ENCODE data around the gene RPS27L. TPM values are rescaled to one million over a fixed set of nuclear protein-coding genes. Genes with fewer than 3 reads are reported as not detected.

The RPS27L gene
- total RNA-seq, 1 experiment from 2014 or later = 77.0 TPM

DNA sequence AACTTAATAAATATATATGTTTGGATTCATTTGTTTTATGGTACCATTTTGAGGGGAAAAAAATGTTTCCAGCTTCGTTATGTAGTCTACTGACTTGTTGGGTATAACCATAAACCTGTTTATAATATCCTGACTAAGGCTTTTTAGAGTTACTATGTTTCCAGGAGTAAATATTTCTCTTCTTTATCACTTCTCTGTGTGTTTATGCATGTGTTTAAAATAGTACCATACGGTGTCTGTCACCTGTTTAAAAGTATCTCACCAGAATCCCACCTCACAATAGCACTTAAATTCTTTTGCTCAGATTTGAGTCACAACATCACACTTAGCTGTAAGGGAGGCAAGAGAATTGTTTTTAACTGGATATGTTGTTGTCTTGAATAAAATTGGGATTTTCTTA is 20.5 kb downstream of the RPS27L start:
- no peaks in the 10 kb centered on the region for H3K27me3 ChIP-seq (ENCODE audit: insufficient read depth, low read depth)
- peaks cover 29% of the 10 kb centered on the region for H3K4me1 ChIP-seq (replicated peaks; ENCODE audit: insufficient read depth)
- no peak overlapping the region for H2AFZ ChIP-seq
- no peaks in the 10 kb centered on the region for H3K9me3 ChIP-seq (ENCODE audit: insufficient read depth, low read depth)
- TF ChIP-seq, protein P1, sequence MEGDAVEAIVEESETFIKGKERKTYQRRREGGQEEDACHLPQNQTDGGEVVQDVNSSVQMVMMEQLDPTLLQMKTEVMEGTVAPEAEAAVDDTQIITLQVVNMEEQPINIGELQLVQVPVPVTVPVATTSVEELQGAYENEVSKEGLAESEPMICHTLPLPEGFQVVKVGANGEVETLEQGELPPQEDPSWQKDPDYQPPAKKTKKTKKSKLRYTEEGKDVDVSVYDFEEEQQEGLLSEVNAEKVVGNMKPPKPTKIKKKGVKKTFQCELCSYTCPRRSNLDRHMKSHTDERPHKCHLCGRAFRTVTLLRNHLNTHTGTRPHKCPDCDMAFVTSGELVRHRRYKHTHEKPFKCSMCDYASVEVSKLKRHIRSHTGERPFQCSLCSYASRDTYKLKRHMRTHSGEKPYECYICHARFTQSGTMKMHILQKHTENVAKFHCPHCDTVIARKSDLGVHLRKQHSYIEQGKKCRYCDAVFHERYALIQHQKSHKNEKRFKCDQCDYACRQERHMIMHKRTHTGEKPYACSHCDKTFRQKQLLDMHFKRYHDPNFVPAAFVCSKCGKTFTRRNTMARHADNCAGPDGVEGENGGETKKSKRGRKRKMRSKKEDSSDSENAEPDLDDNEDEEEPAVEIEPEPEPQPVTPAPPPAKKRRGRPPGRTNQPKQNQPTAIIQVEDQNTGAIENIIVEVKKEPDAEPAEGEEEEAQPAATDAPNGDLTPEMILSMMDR (conservative IDR thresholded peaks at IDR 0.05) = no peak
- TF ChIP-seq EZH2 (IDR thresholded peaks at IDR 0.05; ENCODE audit: low read depth) = no peak
- H3F3A ChIP-seq (ENCODE audit: insufficient read depth, low read depth) = no peaks in the 10 kb centered on the region; the same call in 1 of the 2 replicates
- intact Hi-C loops (cut with micrococcal nuclease; ENCODE audit: unreplicated experiment) = no loop called here
- no peak overlapping the region for H3K4me2 ChIP-seq
- H3K79me2 ChIP-seq (ENCODE audit: low read depth) = no peaks in the 10 kb centered on the region
- no peaks in the 10 kb centered on the region for H3K9me2 ChIP-seq (ENCODE audit: insufficient read depth)
- no peak overlapping the region for H3K4me3 ChIP-seq
- no peaks in the 10 kb centered on the region for H4K20me1 ChIP-seq (ENCODE audit: insufficient read depth)
- no peak overlapping the region for H3K27ac ChIP-seq
- H3K36me3 ChIP-seq (ENCODE audit: low read depth) = no peaks in the 10 kb centered on the region
- no TSS peak for BruUV-seq (replicated peaks)
- ChIA-PET CTCF (no interaction called here), POLR2A (ENCODE audit: unreplicated experiment) (no interaction called here)
- no peak for DNase-seq

DNA sequence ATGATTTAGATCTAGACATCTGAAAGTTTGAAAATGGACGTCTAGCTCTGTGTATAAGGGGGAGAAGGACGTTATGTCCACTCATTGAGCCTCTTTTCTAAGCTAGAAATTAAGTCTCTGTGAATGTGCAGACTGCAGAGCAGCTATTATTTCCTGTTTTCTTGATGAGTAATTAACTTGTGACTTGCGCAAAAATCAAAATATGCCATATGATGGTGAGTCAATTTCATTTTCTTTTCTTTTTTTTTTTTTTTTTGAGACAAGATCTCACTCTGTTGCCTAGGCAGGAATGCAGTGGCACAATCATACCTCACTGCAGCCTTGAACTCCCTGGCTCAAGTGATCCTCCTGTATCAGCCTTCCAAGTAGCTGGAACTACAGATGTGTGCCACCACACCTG is 21.5 kb downstream of the RPS27L start:
- Histone ChIP-seq H3K27me3 (ENCODE audit: insufficient read depth, low read depth) (no peaks in the 10 kb centered on the region), H3K4me1 (replicated peaks; ENCODE audit: insufficient read depth) (peaks cover 29% of the 10 kb centered on the region), H3K9me3 (ENCODE audit: insufficient read depth, low read depth) (no peaks in the 10 kb centered on the region), H3K4me3 (no peak overlapping the region), H4K20me1 (ENCODE audit: insufficient read depth) (no peaks in the 10 kb centered on the region), H3K79me2 (ENCODE audit: low read depth) (no peaks in the 10 kb centered on the region), H2AFZ (no peak overlapping the region), H3K36me3 (ENCODE audit: low read depth) (no peaks in the 10 kb centered on the region), H3K4me2 (peak overlapping the region; percentile 58; the same call in 1 of the 2 replicates), H3F3A (ENCODE audit: insufficient read depth, low read depth) (no peaks in the 10 kb centered on the region; the same call in 1 of the 2 replicates), H3K27ac (peak overlapping the region; percentile 71), H3K9me2 (ENCODE audit: insufficient read depth) (no peaks in the 10 kb centered on the region)
- ChIA-PET POLR2A (ENCODE audit: unreplicated experiment) (interaction anchor here (0.6 to 0.7 kb wide), 5 partner anchors 15 to 547 kb away, joined by 3 to 35 read pairs (median 5); no protein-coding TSS in a partner anchor), CTCF (interaction anchor here (0.7 kb wide), 1 partner anchor 16 kb away, joined by 4 read pairs; no protein-coding TSS in a partner anchor)
- TF ChIP-seq, protein P1 (conservative IDR thresholded peaks at IDR 0.05) = no peak
- TF ChIP-seq EZH2 (IDR thresholded peaks at IDR 0.05; ENCODE audit: low read depth) = no peak
- intact Hi-C loops (cut with micrococcal nuclease; ENCODE audit: unreplicated experiment) = no loop called here
- peak; percentile 29 to 71 for DNase-seq
- no TSS peak for BruUV-seq (replicated peaks)

DNA sequence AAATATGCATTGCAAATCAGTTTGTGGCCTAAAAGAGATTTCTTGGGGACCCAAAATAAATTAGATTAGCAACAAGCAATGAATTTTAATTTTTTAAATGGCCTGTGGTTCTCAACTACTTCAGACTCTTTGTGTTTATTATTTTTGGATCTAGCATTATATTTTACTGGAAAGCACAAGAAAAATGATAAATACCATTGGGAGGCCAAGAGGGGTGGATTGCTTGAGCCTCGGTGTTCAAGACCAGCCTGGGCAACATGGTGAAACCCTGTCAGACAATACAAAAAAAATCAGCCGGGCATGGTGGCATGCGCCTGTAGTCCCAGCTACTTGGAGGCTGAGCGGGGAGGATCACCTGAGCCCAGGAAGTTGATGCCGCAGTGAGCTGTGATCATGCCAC is 22.0 kb downstream of the RPS27L start:
- no TSS peak for BruUV-seq (replicated peaks)
- TF ChIP-seq EZH2 (IDR thresholded peaks at IDR 0.05; ENCODE audit: low read depth) = no peak
- TF ChIP-seq, protein P1 (conservative IDR thresholded peaks at IDR 0.05) = no peak
- no peaks in the 10 kb centered on the region for H3K79me2 ChIP-seq (ENCODE audit: low read depth)
- no peaks in the 10 kb centered on the region; the same call in 1 of the 2 replicates for H3F3A ChIP-seq (ENCODE audit: insufficient read depth, low read depth)
- H3K9me2 ChIP-seq (ENCODE audit: insufficient read depth) = no peaks in the 10 kb centered on the region
- H4K20me1 ChIP-seq (ENCODE audit: insufficient read depth) = no peaks in the 10 kb centered on the region
- H3K27ac ChIP-seq = peak overlapping the region; percentile 71
- DNase-seq = no peak
- no peaks in the 10 kb centered on the region for H3K36me3 ChIP-seq (ENCODE audit: low read depth)
- peaks cover 29% of the 10 kb centered on the region for H3K4me1 ChIP-seq (replicated peaks; ENCODE audit: insufficient read depth)
- no peak overlapping the region for H3K4me3 ChIP-seq
- intact Hi-C loops (cut with micrococcal nuclease; ENCODE audit: unreplicated experiment) = no loop called here
- no peaks in the 10 kb centered on the region for H3K9me3 ChIP-seq (ENCODE audit: insufficient read depth, low read depth)
- POLR2A ChIA-PET (ENCODE audit: unreplicated experiment) = interaction anchor here (0.6 kb wide), 2 partner anchors 15 to 27 kb away, joined by 5 to 6 read pairs; no protein-coding TSS in a partner anchor
- CTCF ChIA-PET = interaction anchor here (0.7 kb wide), 1 partner anchor 16 kb away, joined by 4 read pairs; no protein-coding TSS in a partner anchor
- no peak overlapping the region for H2AFZ ChIP-seq
- H3K27me3 ChIP-seq (ENCODE audit: insufficient read depth, low read depth) = no peaks in the 10 kb centered on the region
- H3K4me2 ChIP-seq = peak overlapping the region; percentile 58; the same call in 1 of the 2 replicates
